ENCODE results near the gene MOCS1. TPM values are rescaled to one million over a fixed set of nuclear protein-coding genes. Genes with fewer than 3 reads are reported as not detected.

Gene MOCS1
- total and polyA plus RNA-seq, 2 experiments from 2014 or later: 17.2 to 28.1 TPM

- Histone ChIP-seq H3K36me3 (ENCODE audit: insufficient read depth) (no peaks in the 10 kb centered on the region), H3K27ac (ENCODE audit: low read depth) (no peak overlapping the region), H3K79me2 (replicated peaks; ENCODE audit: insufficient read depth) (no peaks in the 10 kb centered on the region), H3F3A (replicated peaks; ENCODE audit: low read depth) (no peaks in the 10 kb centered on the region), H3K4me1 (ENCODE audit: insufficient read depth) (no peaks in the 10 kb centered on the region), H3K9me2 (ENCODE audit: insufficient read depth) (no peaks in the 10 kb centered on the region), H4K20me1 (replicated peaks; ENCODE audit: insufficient read depth) (no peaks in the 10 kb centered on the region), H3K27me3 (ENCODE audit: insufficient read depth) (no peaks in the 10 kb centered on the region), H3K4me2 (no peak overlapping the region), H2AFZ (no peak overlapping the region), H3K4me3 (no peak overlapping the region)
- H3K4me1 Mint-ChIP-seq: peaks cover 6% of the 10 kb centered on the region; the same call in 2 of the 3 replicates
- no peak for DNase-seq (ENCODE audit: low spot score)
- no peak overlapping the region for H3K4me3 Mint-ChIP-seq
- no peak overlapping the region for H3K27ac Mint-ChIP-seq
- ATAC-seq: no peak
- no peaks in the 10 kb centered on the region for H3K27me3 Mint-ChIP-seq (ENCODE audit: insufficient read depth, low read depth, poor library complexity)
- no peaks in the 10 kb centered on the region for H3K9me3 Mint-ChIP-seq
- peaks cover 20% of the 10 kb centered on the region for H3K36me3 Mint-ChIP-seq (ENCODE audit: low read depth)
- TF ChIP-seq JUNB (IDR thresholded peaks at IDR 0.05; ENCODE audit: unreplicated experiment): no peak
- TF ChIP-seq STAT1 (IDR thresholded peaks at IDR 0.05; ENCODE audit: unreplicated experiment): no peak
- no peak for TF ChIP-seq ZNF331 (CRISPR knock-in tag; IDR thresholded peaks at IDR 0.05; ENCODE audit: low read depth)
- TF ChIP-seq CREB1 (CRISPR knock-in tag; IDR thresholded peaks at IDR 0.05; ENCODE audit: low read depth): no peak
- TF ChIP-seq, protein P1, sequence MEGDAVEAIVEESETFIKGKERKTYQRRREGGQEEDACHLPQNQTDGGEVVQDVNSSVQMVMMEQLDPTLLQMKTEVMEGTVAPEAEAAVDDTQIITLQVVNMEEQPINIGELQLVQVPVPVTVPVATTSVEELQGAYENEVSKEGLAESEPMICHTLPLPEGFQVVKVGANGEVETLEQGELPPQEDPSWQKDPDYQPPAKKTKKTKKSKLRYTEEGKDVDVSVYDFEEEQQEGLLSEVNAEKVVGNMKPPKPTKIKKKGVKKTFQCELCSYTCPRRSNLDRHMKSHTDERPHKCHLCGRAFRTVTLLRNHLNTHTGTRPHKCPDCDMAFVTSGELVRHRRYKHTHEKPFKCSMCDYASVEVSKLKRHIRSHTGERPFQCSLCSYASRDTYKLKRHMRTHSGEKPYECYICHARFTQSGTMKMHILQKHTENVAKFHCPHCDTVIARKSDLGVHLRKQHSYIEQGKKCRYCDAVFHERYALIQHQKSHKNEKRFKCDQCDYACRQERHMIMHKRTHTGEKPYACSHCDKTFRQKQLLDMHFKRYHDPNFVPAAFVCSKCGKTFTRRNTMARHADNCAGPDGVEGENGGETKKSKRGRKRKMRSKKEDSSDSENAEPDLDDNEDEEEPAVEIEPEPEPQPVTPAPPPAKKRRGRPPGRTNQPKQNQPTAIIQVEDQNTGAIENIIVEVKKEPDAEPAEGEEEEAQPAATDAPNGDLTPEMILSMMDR (conservative IDR thresholded peaks at IDR 0.05; ENCODE audit: low read depth in 2 of 2): no peak
- TF ChIP-seq EZH2phosphoT487 (IDR thresholded peaks at IDR 0.05; ENCODE audit: unreplicated experiment): no peak
- TF ChIP-seq, protein P2, sequence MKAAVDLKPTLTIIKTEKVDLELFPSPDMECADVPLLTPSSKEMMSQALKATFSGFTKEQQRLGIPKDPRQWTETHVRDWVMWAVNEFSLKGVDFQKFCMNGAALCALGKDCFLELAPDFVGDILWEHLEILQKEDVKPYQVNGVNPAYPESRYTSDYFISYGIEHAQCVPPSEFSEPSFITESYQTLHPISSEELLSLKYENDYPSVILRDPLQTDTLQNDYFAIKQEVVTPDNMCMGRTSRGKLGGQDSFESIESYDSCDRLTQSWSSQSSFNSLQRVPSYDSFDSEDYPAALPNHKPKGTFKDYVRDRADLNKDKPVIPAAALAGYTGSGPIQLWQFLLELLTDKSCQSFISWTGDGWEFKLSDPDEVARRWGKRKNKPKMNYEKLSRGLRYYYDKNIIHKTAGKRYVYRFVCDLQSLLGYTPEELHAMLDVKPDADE (IDR thresholded peaks at IDR 0.05): no peak
- no peak for TF ChIP-seq POLR2AphosphoS5 (IDR thresholded peaks at IDR 0.05; ENCODE audit: low read depth)
- TF ChIP-seq EZH2 (IDR thresholded peaks at IDR 0.05; ENCODE audit: low read depth, unreplicated experiment): no peak
- no peak for TF ChIP-seq ZNF462 (CRISPR knock-in tag; IDR thresholded peaks at IDR 0.05)
Observed at GRCh38 chr6:39912446-39912845, 21.8 kb downstream of the MOCS1 start.
